Caco-2 (cell line): ENCODE results near the gene BIRC3. TPM values are rescaled to one million over a fixed set of nuclear protein-coding genes. Genes with fewer than 3 reads are reported as not detected.

Experiments
- BruUV-seq: library from RNA; stranded (reverse); fragments of 400-500 nt; replicated peaks from 2 replicates; lab custom pipeline; 2021; lab: Mats Ljungman, UMichigan
- CTCF ChIA-PET: fragments of 300-600 bp; sonication (Branson Sonifier 250); formaldehyde crosslinking; loops from one replicate; lab custom pipeline; 2022; ENCODE audit warnings: antibody characterized with exemption; lab: Charles Lee
- POLR2A ChIA-PET: fragments of 300-600 bp; sonication (Branson Sonifier 250); formaldehyde crosslinking; loops from one replicate; lab custom pipeline; 2022; ENCODE audit warnings: antibody characterized with exemption; lab: Charles Lee
- DNase-seq, 2 experiments: peaks; one replicate each; pipeline versions ENCODE4 v3.0.0 to v3.0.0-alpha.2; 2020 to 2022
- H3K27me3 ChIP-seq: replicated peaks from 2 replicates; pipeline ENCODE4 v1.6.0; 2011; ENCODE audit warnings: low read length; ENCODE audit not compliant: control insufficient read depth, insufficient read depth
- H3K36me3 ChIP-seq: 2 replicates; pipeline ENCODE4 v1.5.1; 2011; ENCODE audit warnings: low read length; ENCODE audit not compliant: control insufficient read depth, insufficient read depth
- H3K4me1 ChIP-seq: fragments of 250-450 bp; sonication (Bioruptor Pico); 2 replicates; pipeline ENCODE4 v1.5.1; 2020; ENCODE audit warnings: mild to moderate bottlenecking
- H3K4me3 ChIP-seq: 2 replicates; pipeline ENCODE4 v1.5.1; 2011; ENCODE audit warnings: low read depth, mild to moderate bottlenecking, control low read depth, low read length
- H3K9me3 ChIP-seq: fragments of 250-450 bp; sonication (Bioruptor Pico); 2 replicates; pipeline ENCODE4 v1.5.1; 2020; ENCODE audit warnings: mild to moderate bottlenecking, moderate library complexity
- H3K27ac Mint-ChIP-seq: one replicate; pipeline ENCODE4 v1.8.0; 2022; ENCODE audit warnings: mixed read lengths; ENCODE audit not compliant: unreplicated experiment
- H3K27me3 Mint-ChIP-seq: one replicate; pipeline ENCODE4 v1.8.0; 2022; ENCODE audit warnings: mixed read lengths; ENCODE audit not compliant: insufficient read depth, unreplicated experiment
- H3K36me3 Mint-ChIP-seq: one replicate; pipeline ENCODE4 v1.8.0; 2022; ENCODE audit warnings: mild to moderate bottlenecking, mixed read lengths; ENCODE audit not compliant: insufficient read depth, unreplicated experiment
- H3K4me1 Mint-ChIP-seq: one replicate; pipeline ENCODE4 v1.8.0; 2022; ENCODE audit warnings: low read depth, mixed read lengths; ENCODE audit not compliant: unreplicated experiment
- H3K4me3 Mint-ChIP-seq: one replicate; pipeline ENCODE4 v1.8.0; 2022; ENCODE audit warnings: mild to moderate bottlenecking, moderate library complexity, mixed read lengths; ENCODE audit not compliant: unreplicated experiment
- H3K9me3 Mint-ChIP-seq: one replicate; pipeline ENCODE4 v1.8.0; 2022; ENCODE audit warnings: mixed read lengths; ENCODE audit not compliant: unreplicated experiment
- intact Hi-C: fragments of 100-400 bp; cut with micrococcal nuclease; formaldehyde crosslinking; loops from one replicate; pipeline ENCODE4 v1.10.0; 2022; ENCODE audit not compliant: unreplicated experiment
- total RNA-seq: library from RNA; stranded (reverse); gene quantifications from 2 replicates; pipeline ENCODE4 v1.2.3, GENCODE V29; 2022
- TF ChIP-seq, protein P1 (sequence below), 2 experiments: fragments of 200-600 bp in 1 of 2; IDR thresholded peaks; 1 replicate in 1 of 2; 2 replicates in 1 of 2; pipeline versions ENCODE4 v1.5.1 to v1.8.0; 2011 to 2022; ENCODE audit warnings: antibody characterized with exemption in 1 of 2, control low read depth in 1 of 2, inconsistent platforms in 1 of 2, low read depth in 1 of 2, low read length in 1 of 2, mild to moderate bottlenecking in 1 of 2, moderate library complexity in 1 of 2; ENCODE audit not compliant: insufficient read depth in 1 of 2, severe bottlenecking in 1 of 2, unreplicated experiment in 1 of 2

Gene BIRC3
- total RNA-seq, 1 experiment from 2014 or later, result 1.4 TPM

DNA sequence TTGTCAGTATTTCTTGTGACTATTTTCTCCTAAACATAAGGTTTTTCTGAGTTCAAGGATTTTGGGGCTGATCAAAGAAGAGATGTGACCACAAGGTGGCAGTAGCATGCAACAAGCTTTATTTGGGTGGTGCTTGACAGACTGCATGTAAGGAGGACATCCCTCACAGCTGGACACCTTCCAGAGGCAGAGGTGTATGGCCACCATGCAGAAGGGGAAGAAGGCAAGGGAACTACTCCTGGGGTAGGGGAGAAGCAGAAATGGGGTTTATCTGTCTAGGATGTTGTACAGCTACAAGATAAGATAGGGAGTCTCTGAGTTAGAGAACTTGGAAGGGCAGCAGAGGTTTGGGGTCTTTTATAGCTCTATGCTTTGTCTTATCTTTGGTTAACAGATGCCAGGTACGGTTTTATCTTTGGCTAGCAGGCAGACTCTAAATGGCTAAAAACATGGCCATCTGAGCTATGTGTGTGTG, 24.6 kb downstream of the BIRC3 start:
- ChIA-PET CTCF (interaction anchor here (0.5 to 2.0 kb wide), 25 partner anchors 9 to 749 kb away, joined by 3 to 51 read pairs (median 3); partner anchors contain the start of gene MMP20), POLR2A (interaction anchor here (0.6 kb wide), 1 partner anchor 158 kb away, joined by 3 read pairs; no protein-coding TSS in a partner anchor)
- no peak overlapping the region for H3K27ac Mint-ChIP-seq
- DNase-seq, result peak; percentile 86 to 87
- intact Hi-C loops, result loop anchor here (1.0 to 5.0 kb wide), 5 partner anchors 50 to 324 kb away; no protein-coding TSS in a partner anchor
- H3K9me3 Mint-ChIP-seq, result no peaks in the 10 kb centered on the region
- H3K27me3 Mint-ChIP-seq, result no peaks in the 10 kb centered on the region
- H3K4me1 ChIP-seq, result peaks cover 4% of the 10 kb centered on the region; the same call in 1 of the 2 replicates
- no peak overlapping the region for H3K4me3 ChIP-seq
- TF ChIP-seq, protein P1, sequence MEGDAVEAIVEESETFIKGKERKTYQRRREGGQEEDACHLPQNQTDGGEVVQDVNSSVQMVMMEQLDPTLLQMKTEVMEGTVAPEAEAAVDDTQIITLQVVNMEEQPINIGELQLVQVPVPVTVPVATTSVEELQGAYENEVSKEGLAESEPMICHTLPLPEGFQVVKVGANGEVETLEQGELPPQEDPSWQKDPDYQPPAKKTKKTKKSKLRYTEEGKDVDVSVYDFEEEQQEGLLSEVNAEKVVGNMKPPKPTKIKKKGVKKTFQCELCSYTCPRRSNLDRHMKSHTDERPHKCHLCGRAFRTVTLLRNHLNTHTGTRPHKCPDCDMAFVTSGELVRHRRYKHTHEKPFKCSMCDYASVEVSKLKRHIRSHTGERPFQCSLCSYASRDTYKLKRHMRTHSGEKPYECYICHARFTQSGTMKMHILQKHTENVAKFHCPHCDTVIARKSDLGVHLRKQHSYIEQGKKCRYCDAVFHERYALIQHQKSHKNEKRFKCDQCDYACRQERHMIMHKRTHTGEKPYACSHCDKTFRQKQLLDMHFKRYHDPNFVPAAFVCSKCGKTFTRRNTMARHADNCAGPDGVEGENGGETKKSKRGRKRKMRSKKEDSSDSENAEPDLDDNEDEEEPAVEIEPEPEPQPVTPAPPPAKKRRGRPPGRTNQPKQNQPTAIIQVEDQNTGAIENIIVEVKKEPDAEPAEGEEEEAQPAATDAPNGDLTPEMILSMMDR (IDR thresholded peaks at IDR 0.05; ENCODE audit: insufficient read depth in 1 of 2, low read depth in 1 of 2, low read length in 1 of 2, severe bottlenecking in 1 of 2, unreplicated experiment in 1 of 2), result peak; percentile 92 to 95
- H3K4me3 Mint-ChIP-seq, result no peak overlapping the region
- H3K4me1 Mint-ChIP-seq, result peaks cover 16% of the 10 kb centered on the region
- no peaks in the 10 kb centered on the region for H3K27me3 ChIP-seq
- H3K9me3 ChIP-seq, result no peaks in the 10 kb centered on the region
- BruUV-seq, result no TSS peak
- no peaks in the 10 kb centered on the region for H3K36me3 ChIP-seq
- H3K36me3 Mint-ChIP-seq, result peaks cover 5% of the 10 kb centered on the region

DNA sequence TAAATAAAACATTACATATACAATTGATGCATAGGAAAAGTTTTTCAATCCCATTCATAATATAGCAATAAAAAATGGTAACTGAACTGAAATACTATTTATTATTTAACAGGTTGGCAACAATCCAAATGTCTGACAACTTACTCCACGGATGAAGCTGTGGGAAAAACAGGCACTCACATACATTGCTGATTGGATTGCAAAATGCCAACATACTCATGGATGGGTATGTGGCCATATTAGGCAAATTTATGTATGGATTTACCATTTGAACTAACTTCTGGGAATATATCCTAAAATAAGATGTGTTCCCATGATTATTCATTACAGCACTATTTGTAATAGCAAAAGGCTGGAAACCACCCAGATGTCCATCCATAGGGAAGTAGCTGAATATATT, 26.5 kb downstream of the BIRC3 start:
- TF ChIP-seq, protein P1 (IDR thresholded peaks at IDR 0.05; ENCODE audit: insufficient read depth in 1 of 2, low read depth in 1 of 2, low read length in 1 of 2, severe bottlenecking in 1 of 2, unreplicated experiment in 1 of 2), result no peak
- BruUV-seq, result no TSS peak
- Histone ChIP-seq H3K36me3 (no peaks in the 10 kb centered on the region), H3K4me1 (peaks cover 9% of the 10 kb centered on the region), H3K9me3 (no peaks in the 10 kb centered on the region), H3K27me3 (no peaks in the 10 kb centered on the region), H3K4me3 (no peak overlapping the region)
- POLR2A ChIA-PET, result no interaction called here
- H3K27me3 Mint-ChIP-seq, result no peaks in the 10 kb centered on the region
- peaks cover 16% of the 10 kb centered on the region for H3K4me1 Mint-ChIP-seq
- CTCF ChIA-PET, result interaction anchor here (0.8 to 1.0 kb wide), 2 partner anchors 50 to 322 kb away, joined by 3 read pairs; no protein-coding TSS in a partner anchor
- H3K4me3 Mint-ChIP-seq, result no peak overlapping the region
- intact Hi-C loops, result loop anchor here (5.0 kb wide), 1 partner anchor 48 kb away; no protein-coding TSS in a partner anchor
- H3K9me3 Mint-ChIP-seq, result no peaks in the 10 kb centered on the region
- DNase-seq, result no peak
- H3K36me3 Mint-ChIP-seq, result peaks cover 17% of the 10 kb centered on the region
- no peak overlapping the region for H3K27ac Mint-ChIP-seq

DNA sequence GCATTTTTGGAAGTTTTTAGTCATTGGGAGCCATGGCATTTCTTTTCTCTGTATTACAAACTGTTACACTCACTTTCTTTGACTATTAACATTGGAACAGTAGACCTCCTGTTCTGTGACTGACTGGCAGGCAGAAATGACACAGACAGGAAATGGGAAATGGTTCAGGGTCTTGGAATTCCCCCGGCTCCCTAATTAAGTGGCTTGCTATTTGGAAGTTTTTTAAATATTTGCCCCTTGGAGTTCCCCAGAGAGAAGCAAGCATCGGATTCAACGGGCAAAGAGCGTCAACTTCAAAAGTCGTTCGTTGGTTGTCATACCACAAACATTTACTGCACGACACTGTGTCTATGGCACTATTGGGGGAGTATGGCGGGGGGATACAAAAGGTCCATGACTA, 28.6 kb downstream of the BIRC3 start:
- DNase-seq, result no peak
- no TSS peak for BruUV-seq
- H3K4me1 Mint-ChIP-seq, result peaks cover 8% of the 10 kb centered on the region
- no peaks in the 10 kb centered on the region for H3K27me3 ChIP-seq
- peak overlapping the region; percentile 93 for H3K4me3 Mint-ChIP-seq
- peaks cover 30% of the 10 kb centered on the region for H3K36me3 Mint-ChIP-seq
- peaks cover 17% of the 10 kb centered on the region for H3K4me1 ChIP-seq
- intact Hi-C loops, result loop anchor here (1.0 to 5.0 kb wide), 5 partner anchors 107 to 434 kb away; partner anchors contain the start of genes TMEM123 and YAP1
- ChIA-PET POLR2A (no interaction called here), CTCF (interaction anchor here (1.3 kb wide), 1 partner anchor 321 kb away, joined by 3 read pairs; no protein-coding TSS in a partner anchor)
- H3K4me3 ChIP-seq, result peak overlapping the region; percentile 52
- no peaks in the 10 kb centered on the region for H3K27me3 Mint-ChIP-seq
- no peaks in the 10 kb centered on the region for H3K9me3 ChIP-seq
- H3K27ac Mint-ChIP-seq, result peak overlapping the region; percentile 68
- no peaks in the 10 kb centered on the region for H3K9me3 Mint-ChIP-seq
- H3K36me3 ChIP-seq, result peaks cover 2% of the 10 kb centered on the region; the same call in 1 of the 2 replicates
- TF ChIP-seq, protein P1 (IDR thresholded peaks at IDR 0.05; ENCODE audit: insufficient read depth in 1 of 2, low read depth in 1 of 2, low read length in 1 of 2, severe bottlenecking in 1 of 2, unreplicated experiment in 1 of 2), result no peak
